ENCODE measurements around the gene PURB.
"Not testable (repeated sequence)": the region's sequence is repeated elsewhere in the genome, so short reads cannot be mapped to it uniquely, and the experiment has no call there.

Gene PURB

DNA sequence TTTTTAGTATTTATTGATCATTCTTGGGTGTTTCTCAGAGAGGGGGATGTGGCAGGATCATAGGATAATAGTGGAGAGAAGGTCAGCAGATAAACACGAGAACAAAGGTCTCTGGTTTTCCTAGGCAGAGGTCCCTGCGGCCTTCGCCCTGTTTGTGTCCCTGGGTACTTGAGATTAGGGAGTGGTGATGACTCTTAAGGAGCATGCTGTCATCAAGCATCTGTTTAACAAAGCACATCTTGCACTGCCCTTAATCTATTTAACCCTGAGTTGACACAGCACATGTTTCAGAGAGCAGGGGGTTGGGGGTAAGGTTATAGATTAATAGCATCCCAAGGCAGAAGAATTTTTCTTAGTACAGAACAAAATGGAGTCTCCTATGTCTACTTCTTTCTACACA lies 15.0 kb downstream of the PURB start:
- H3F3A ChIP-seq (ENCODE audit: low read depth); H3K4me2 ChIP-seq (ENCODE audit: low read depth, low read length, poor library complexity, severe bottlenecking); H3K9ac ChIP-seq (ENCODE audit: low read depth, low read length, poor library complexity, severe bottlenecking): not testable (repeated sequence)

DNA sequence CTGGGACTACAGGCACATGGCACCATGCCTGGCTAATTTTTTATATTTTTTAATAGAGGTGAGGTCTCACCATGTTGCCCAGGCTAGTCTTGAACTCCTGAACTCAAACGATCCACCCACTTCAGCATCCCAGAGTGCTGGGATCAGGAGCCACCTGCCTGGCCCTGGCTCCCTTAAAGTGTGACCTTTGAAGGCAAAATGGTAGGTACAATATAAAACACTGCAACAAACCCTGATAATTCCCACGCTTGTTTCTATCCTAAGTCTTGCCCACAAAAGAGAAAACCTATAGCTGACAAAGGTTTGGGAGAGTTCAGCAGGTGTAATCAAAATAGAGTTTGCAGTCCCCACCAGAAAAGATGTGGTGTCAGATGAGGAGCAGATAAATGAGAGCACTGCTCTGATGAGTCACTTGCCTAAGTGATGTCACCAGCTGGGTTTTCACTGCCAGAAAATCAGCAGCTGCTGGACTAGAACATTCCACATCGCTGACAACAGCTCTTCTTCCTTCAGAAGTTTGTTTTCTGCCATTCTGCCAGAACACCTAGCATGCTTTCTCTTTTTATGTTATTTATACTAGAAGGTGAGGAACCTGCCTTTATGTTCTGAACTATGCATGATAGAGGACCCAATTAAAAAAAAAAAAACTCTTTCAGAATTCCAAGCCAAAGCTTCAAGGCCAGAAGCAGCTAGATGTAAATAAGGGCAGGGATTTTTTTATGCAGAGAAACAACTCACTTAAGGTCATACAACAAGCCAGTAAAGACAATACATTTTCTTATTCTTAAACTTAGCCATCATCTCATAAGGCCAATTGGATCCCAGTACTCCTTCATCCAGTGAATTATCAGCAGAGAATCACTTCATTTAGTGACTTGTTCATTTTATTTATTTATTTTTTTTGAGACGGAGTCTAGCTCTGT lies 18.0 kb downstream of the PURB start:
- no peak overlapping the region for H3K9ac ChIP-seq (ENCODE audit: low read depth, low read length, poor library complexity, severe bottlenecking)
- no peaks in the 10 kb centered on the region for H3K79me2 ChIP-seq (ENCODE audit: insufficient read depth, low read length)
- no peak overlapping the region for H3K4me3 ChIP-seq (ENCODE audit: low read length, poor library complexity, severe bottlenecking)
- H3K27me3 ChIP-seq (ENCODE audit: insufficient read depth, low read length, poor library complexity, severe bottlenecking) = no peaks in the 10 kb centered on the region
- TF ChIP-seq EZH2phosphoT487 (IDR thresholded peaks at IDR 0.05; ENCODE audit: borderline replicate concordance) = no peak
- TF ChIP-seq, protein P1, sequence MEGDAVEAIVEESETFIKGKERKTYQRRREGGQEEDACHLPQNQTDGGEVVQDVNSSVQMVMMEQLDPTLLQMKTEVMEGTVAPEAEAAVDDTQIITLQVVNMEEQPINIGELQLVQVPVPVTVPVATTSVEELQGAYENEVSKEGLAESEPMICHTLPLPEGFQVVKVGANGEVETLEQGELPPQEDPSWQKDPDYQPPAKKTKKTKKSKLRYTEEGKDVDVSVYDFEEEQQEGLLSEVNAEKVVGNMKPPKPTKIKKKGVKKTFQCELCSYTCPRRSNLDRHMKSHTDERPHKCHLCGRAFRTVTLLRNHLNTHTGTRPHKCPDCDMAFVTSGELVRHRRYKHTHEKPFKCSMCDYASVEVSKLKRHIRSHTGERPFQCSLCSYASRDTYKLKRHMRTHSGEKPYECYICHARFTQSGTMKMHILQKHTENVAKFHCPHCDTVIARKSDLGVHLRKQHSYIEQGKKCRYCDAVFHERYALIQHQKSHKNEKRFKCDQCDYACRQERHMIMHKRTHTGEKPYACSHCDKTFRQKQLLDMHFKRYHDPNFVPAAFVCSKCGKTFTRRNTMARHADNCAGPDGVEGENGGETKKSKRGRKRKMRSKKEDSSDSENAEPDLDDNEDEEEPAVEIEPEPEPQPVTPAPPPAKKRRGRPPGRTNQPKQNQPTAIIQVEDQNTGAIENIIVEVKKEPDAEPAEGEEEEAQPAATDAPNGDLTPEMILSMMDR (conservative IDR thresholded peaks at IDR 0.05; ENCODE audit: low read length) = no peak
- H3K9me2 ChIP-seq (replicated peaks; ENCODE audit: low read depth, low read length) = no peaks in the 10 kb centered on the region
- 0 out of 2 replicates have a peak overlapping the region, but pooled peaks have one; percentile 41 for H2AFZ ChIP-seq (ENCODE audit: low read length)
- no peaks in the 10 kb centered on the region for H4K20me1 ChIP-seq (ENCODE audit: insufficient read depth, low read length, poor library complexity, severe bottlenecking)
- H3K9me3 ChIP-seq (ENCODE audit: insufficient read depth, low read depth, low read length) = no peaks in the 10 kb centered on the region
- no peaks in the 10 kb centered on the region for H3K4me1 ChIP-seq (ENCODE audit: insufficient read depth, low read length, poor library complexity, severe bottlenecking)
- no peaks in the 10 kb centered on the region for H3K36me3 ChIP-seq (ENCODE audit: insufficient read depth, low read length)
- H3K4me2 ChIP-seq (ENCODE audit: low read depth, low read length, poor library complexity, severe bottlenecking) = no peak overlapping the region
- H3F3A ChIP-seq (ENCODE audit: low read depth) = no peaks in the 10 kb centered on the region

More for the DNA sequence above, 15.0 kb downstream of the PURB start:
- H3K4me1 ChIP-seq (ENCODE audit: insufficient read depth, low read length, poor library complexity, severe bottlenecking); H3K79me2 ChIP-seq (ENCODE audit: insufficient read depth, low read length); H3K4me3 ChIP-seq (ENCODE audit: low read length, poor library complexity, severe bottlenecking); H4K20me1 ChIP-seq (ENCODE audit: insufficient read depth, low read length, poor library complexity, severe bottlenecking); H3K9me2 ChIP-seq (replicated peaks; ENCODE audit: low read depth, low read length); H3K9me3 ChIP-seq (ENCODE audit: insufficient read depth, low read depth, low read length); H3K36me3 ChIP-seq (ENCODE audit: insufficient read depth, low read length); H2AFZ ChIP-seq (ENCODE audit: low read length); H3K27me3 ChIP-seq (ENCODE audit: insufficient read depth, low read length, poor library complexity, severe bottlenecking): not testable (repeated sequence)

DNA sequence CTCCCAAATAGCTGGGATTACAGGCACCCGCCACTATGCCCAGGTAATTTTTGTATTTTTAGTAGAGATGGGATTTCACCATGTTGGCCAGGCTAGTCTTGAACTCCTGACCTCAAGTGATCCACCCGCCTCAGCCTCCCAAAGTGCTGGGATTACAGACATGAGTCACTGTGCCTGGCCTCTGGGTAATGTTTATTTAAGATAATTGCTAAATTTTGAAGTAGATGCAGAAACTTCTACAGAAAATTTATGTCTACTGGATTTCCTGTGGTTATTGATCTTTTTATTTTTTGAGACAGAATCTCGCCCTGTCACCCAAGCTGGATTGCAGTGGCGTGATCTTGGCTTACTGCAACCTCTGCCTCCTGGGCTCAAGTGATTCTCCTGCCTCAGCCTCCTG lies 23.4 kb downstream of the PURB start:
- H3K9me2 ChIP-seq (replicated peaks; ENCODE audit: low read depth, low read length); H3K79me2 ChIP-seq (ENCODE audit: insufficient read depth, low read length); H3K9me3 ChIP-seq (ENCODE audit: insufficient read depth, low read depth, low read length); H3K9ac ChIP-seq (ENCODE audit: low read depth, low read length, poor library complexity, severe bottlenecking); H3K27me3 ChIP-seq (ENCODE audit: insufficient read depth, low read length, poor library complexity, severe bottlenecking); H3K36me3 ChIP-seq (ENCODE audit: insufficient read depth, low read length); H3K4me3 ChIP-seq (ENCODE audit: low read length, poor library complexity, severe bottlenecking); H3F3A ChIP-seq (ENCODE audit: low read depth); H3K4me1 ChIP-seq (ENCODE audit: insufficient read depth, low read length, poor library complexity, severe bottlenecking); H3K4me2 ChIP-seq (ENCODE audit: low read depth, low read length, poor library complexity, severe bottlenecking); H4K20me1 ChIP-seq (ENCODE audit: insufficient read depth, low read length, poor library complexity, severe bottlenecking); H2AFZ ChIP-seq (ENCODE audit: low read length): not testable (repeated sequence)

DNA sequence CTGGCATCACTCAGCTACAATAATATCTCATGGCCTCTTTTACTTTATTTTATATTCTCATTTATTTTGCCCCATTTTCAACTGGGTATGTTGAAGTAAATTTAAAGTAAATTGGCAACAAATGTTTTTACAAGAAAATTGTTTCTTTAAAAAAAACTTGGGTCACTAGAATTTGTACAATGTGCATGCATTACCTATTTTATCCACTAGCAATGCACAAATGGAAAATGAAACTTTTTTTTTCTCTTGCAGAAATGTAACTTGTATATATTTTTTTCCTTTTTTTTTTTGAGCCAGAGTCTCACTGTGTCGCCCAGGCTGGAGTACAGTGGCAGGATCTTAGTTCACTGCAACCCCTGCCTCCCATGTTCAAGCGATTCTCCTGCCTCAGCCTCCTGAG lies 27.2 kb downstream of the PURB start:
- Histone ChIP-seq H3K9me2 (replicated peaks; ENCODE audit: low read depth, low read length) (no peaks in the 10 kb centered on the region), H3K79me2 (ENCODE audit: insufficient read depth, low read length) (no peaks in the 10 kb centered on the region), H3F3A (ENCODE audit: low read depth) (no peaks in the 10 kb centered on the region), H3K4me1 (ENCODE audit: insufficient read depth, low read length, poor library complexity, severe bottlenecking) (no peaks in the 10 kb centered on the region), H2AFZ (ENCODE audit: low read length) (no peak overlapping the region), H3K27me3 (ENCODE audit: insufficient read depth, low read length, poor library complexity, severe bottlenecking) (no peaks in the 10 kb centered on the region), H3K4me3 (ENCODE audit: low read length, poor library complexity, severe bottlenecking) (no peak overlapping the region), H3K36me3 (ENCODE audit: insufficient read depth, low read length) (no peaks in the 10 kb centered on the region), H3K4me2 (ENCODE audit: low read depth, low read length, poor library complexity, severe bottlenecking) (no peak overlapping the region), H3K9me3 (ENCODE audit: insufficient read depth, low read depth, low read length) (no peaks in the 10 kb centered on the region), H4K20me1 (ENCODE audit: insufficient read depth, low read length, poor library complexity, severe bottlenecking) (no peaks in the 10 kb centered on the region), H3K9ac (ENCODE audit: low read depth, low read length, poor library complexity, severe bottlenecking) (no peak overlapping the region)
- TF ChIP-seq, protein P1 (conservative IDR thresholded peaks at IDR 0.05; ENCODE audit: low read length) = peak; percentile 50
- TF ChIP-seq EZH2phosphoT487 (IDR thresholded peaks at IDR 0.05; ENCODE audit: borderline replicate concordance) = no peak
